HepG2 (cell line): Measurements from ENCODE around the gene PSRC1. TPM values are rescaled to one million over a fixed set of nuclear protein-coding genes. Genes with fewer than 3 reads are reported as not detected.

Experiments used
- CREBL2 ChIP-seq: sonication (generic); formaldehyde crosslinking; IDR thresholded peaks from 2 replicates; pipeline ENCODE4 v1.8.1; 2023; ENCODE audit warnings: missing genetic modification reagents, mild to moderate bottlenecking, borderline replicate concordance
- HNF1A ChIP-seq, 2 experiments: sonication (generic) in 1 of 2; formaldehyde crosslinking in 1 of 2; IDR thresholded peaks; 2 replicates each; pipeline versions ENCODE4 v1.4.0 to v1.6.1; 2016 to 2020; ENCODE audit warnings: borderline replicate concordance in 1 of 2, low read depth in 1 of 2, mild to moderate bottlenecking in 1 of 2, missing genetic modification reagents in 1 of 2
- NR2F2 ChIP-seq: IDR thresholded peaks from 2 replicates; pipeline ENCODE4 v1.6.1; 2012; ENCODE audit warnings: low read depth, inconsistent platforms, borderline replicate concordance
- RBFOX2 ChIP-seq: fragments of 200-400 bp; formaldehyde crosslinking; IDR thresholded peaks from 2 replicates; pipeline ENCODE4 v1.6.1; 2017; ENCODE audit warnings: low read depth, mild to moderate bottlenecking, low read length
- RBM22 ChIP-seq: fragments of 200-400 bp; formaldehyde crosslinking; optimal IDR thresholded peaks from 2 replicates; pipeline ENCODE3; 2017; ENCODE audit warnings: mild to moderate bottlenecking, low read length, moderate library complexity
- SALL1 ChIP-seq: sonication (generic); formaldehyde crosslinking; IDR thresholded peaks from 2 replicates; pipeline ENCODE4 v1.8.0; 2022; ENCODE audit warnings: mild to moderate bottlenecking, missing genetic modification reagents
- SALL2 ChIP-seq: sonication (generic); formaldehyde crosslinking; IDR thresholded peaks from 2 replicates; pipeline ENCODE4 v1.8.1; 2023; ENCODE audit warnings: mild to moderate bottlenecking, missing genetic modification reagents, inconsistent platforms
- TARDBP ChIP-seq: sonication (generic); formaldehyde crosslinking; IDR thresholded peaks from 2 replicates; pipeline ENCODE4 v1.8.0; 2022; ENCODE audit warnings: mild to moderate bottlenecking, missing genetic modification reagents
- ZNF160 ChIP-seq: sonication (generic); formaldehyde crosslinking; IDR thresholded peaks from 2 replicates; pipeline ENCODE4 v1.8.0; 2022; ENCODE audit warnings: mild to moderate bottlenecking, inconsistent platforms, missing genetic modification reagents
- ZNF550 ChIP-seq: sonication (generic); formaldehyde crosslinking; IDR thresholded peaks from 2 replicates; pipeline ENCODE4 v1.4.0; 2020; ENCODE audit warnings: mild to moderate bottlenecking, missing genetic modification reagents, borderline replicate concordance
- ZNF704 ChIP-seq: sonication (generic); formaldehyde crosslinking; IDR thresholded peaks from 2 replicates; pipeline ENCODE4 v1.8.1; 2023; ENCODE audit warnings: mild to moderate bottlenecking, inconsistent platforms, moderate library complexity, missing genetic modification reagents, borderline replicate concordance
- ZNF800 ChIP-seq: sonication (generic); formaldehyde crosslinking; IDR thresholded peaks from 2 replicates; pipeline ENCODE4 v1.4.0; 2020; ENCODE audit warnings: missing genetic modification reagents
- polyA plus RNA-seq, 8 experiments: library from polyadenylated mRNA; depleted of rRNA in 3 of 8; stranded (reverse) in 7 of 8; unstranded in 1 of 8; fragments of >200 nt; fragmentation: Illumina TruSeq in 4 of 8; extraction: Trizol in 4 of 8; gene quantifications; 2 replicates each; pipeline versions ENCODE4 v1.2.1 to v1.2.3, GENCODE V29; 2011 to 2016; ENCODE audit warnings: low read depth in 4 of 8, missing spikeins in 1 of 8, mixed read lengths in 1 of 8; ENCODE audit not compliant: insufficient read depth in 1 of 8
- total RNA-seq, 5 experiments: library from RNA; depleted of rRNA; stranded (reverse); fragments of >200 nt; fragmentation: Illumina TruSeq; extraction: Trizol; gene quantifications; 2 replicates each; pipeline ENCODE4 v1.2.3, GENCODE V29; 2016; ENCODE audit warnings: low read depth in 1 of 5
- TF ChIP-seq, protein P1 (sequence below): sonication (generic); formaldehyde crosslinking; IDR thresholded peaks from 2 replicates; pipeline ENCODE4 v1.8.0; 2022; ENCODE audit warnings: missing genetic modification reagents, mild to moderate bottlenecking, borderline replicate concordance
- TF ChIP-seq, protein P2 (sequence below): sonication (generic); formaldehyde crosslinking; IDR thresholded peaks from 2 replicates; pipeline ENCODE4 v1.4.0; 2020; ENCODE audit warnings: missing genetic modification reagents, mild to moderate bottlenecking, borderline replicate concordance

The PSRC1 gene
- total and polyA plus RNA-seq, 2 of the 13 experiments (the other 11 are each of a cell fraction or from before 2014, with no cell fraction given) = 28.6 to 30.3 TPM

DNA sequence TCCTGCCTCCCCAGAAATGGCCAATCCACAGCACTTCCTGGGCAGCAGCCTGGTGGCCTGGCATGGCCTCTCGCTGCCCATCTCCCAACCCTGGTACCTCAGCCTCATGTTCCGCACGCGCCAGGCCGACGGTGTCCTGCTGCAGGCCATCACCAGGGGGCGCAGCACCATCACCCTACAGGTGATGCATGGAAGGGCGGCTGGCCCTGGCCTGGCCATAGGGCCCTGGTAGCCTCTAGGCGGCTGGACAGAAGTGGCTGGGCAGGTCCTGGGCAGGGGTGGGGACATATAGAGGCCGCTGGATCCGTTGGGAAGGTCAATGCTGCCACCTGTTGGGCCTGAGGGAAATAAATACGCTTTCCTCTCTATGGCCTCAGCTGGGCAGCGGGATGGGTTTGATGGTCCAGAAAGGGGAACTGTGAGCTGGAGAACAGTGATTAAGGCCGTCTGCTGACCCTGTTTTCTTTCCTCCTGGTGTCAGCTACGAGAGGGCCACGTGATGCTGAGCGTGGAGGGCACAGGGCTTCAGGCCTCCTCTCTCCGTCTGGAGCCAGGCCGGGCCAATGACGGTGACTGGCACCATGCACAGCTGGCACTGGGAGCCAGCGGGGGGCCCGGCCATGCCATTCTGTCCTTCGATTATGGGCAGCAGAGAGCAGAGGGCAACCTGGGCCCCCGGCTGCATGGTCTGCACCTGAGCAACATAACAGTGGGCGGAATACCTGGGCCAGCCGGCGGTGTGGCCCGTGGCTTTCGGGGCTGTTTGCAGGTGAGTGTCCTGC is 19.2 kb downstream of the PSRC1 start (continued):
- no peak for TF ChIP-seq HNF1A (IDR thresholded peaks at IDR 0.05; ENCODE audit: low read depth)
- peak; percentile 65; the same call in 1 of the 2 replicates for TF ChIP-seq HNF1A (CRISPR knock-in tag; IDR thresholded peaks at IDR 0.05; ENCODE audit: borderline replicate concordance)
- no peak for TF ChIP-seq CREBL2 (CRISPR knock-in tag)
- no peak for TF ChIP-seq NR2F2
- peak; percentile 79; the same call in 1 of the 2 replicates for TF ChIP-seq SALL2
- peak; percentile 95 for TF ChIP-seq TARDBP (CRISPR knock-in tag)
- TF ChIP-seq RBFOX2 = no peak
- TF ChIP-seq RBM22 = no peak
- 0 out of 2 replicates have a peak, but pooled peaks have one; percentile 51 for TF ChIP-seq ZNF704 (CRISPR knock-in tag)
- no peak for TF ChIP-seq ZNF550 (CRISPR knock-in tag)
- TF ChIP-seq, protein P1, sequence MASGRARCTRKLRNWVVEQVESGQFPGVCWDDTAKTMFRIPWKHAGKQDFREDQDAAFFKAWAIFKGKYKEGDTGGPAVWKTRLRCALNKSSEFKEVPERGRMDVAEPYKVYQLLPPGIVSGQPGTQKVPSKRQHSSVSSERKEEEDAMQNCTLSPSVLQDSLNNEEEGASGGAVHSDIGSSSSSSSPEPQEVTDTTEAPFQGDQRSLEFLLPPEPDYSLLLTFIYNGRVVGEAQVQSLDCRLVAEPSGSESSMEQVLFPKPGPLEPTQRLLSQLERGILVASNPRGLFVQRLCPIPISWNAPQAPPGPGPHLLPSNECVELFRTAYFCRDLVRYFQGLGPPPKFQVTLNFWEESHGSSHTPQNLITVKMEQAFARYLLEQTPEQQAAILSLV (CRISPR knock-in tag) = peak; percentile 91
- TF ChIP-seq SALL1 = peak; percentile 97
- TF ChIP-seq ZNF800 (CRISPR knock-in tag) = 0 out of 2 replicates have a peak, but pooled peaks have one; percentile 55
- TF ChIP-seq, protein P2, sequence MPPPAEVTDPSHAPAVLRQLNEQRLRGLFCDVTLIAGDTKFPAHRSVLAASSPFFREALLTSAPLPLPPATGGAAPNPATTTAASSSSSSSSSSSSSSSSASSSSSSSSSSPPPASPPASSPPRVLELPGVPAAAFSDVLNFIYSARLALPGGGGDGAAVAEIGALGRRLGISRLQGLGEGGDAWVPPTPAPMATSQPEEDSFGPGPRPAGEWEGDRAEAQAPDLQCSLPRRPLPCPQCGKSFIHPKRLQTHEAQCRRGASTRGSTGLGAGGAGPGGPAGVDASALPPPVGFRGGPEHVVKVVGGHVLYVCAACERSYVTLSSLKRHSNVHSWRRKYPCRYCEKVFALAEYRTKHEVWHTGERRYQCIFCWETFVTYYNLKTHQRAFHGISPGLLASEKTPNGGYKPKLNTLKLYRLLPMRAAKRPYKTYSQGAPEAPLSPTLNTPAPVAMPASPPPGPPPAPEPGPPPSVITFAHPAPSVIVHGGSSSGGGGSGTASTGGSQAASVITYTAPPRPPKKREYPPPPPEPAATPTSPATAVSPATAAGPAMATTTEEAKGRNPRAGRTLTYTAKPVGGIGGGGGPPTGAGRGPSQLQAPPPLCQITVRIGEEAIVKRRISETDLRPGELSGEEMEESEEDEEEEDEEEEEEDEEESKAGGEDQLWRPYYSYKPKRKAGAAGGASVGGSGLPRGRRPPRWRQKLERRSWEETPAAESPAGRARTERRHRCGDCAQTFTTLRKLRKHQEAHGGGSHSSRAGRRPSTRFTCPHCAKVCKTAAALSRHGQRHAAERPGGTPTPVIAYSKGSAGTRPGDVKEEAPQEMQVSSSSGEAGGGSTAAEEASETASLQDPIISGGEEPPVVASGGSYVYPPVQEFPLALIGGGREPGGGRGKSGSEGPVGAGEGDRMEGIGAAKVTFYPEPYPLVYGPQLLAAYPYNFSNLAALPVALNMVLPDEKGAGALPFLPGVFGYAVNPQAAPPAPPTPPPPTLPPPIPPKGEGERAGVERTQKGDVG (CRISPR knock-in tag) = peak; percentile 96; the same call in 1 of the 2 replicates
- no peak; the same call in 1 of the 2 replicates for TF ChIP-seq ZNF160 (CRISPR knock-in tag)
